T1000 (cell line): ENCODE data around the gene TMEM131L.
"Not testable (repeated sequence)": the region's sequence is repeated elsewhere in the genome, so short reads cannot be mapped to it uniquely, and the experiment has no call there.

ENCODE experiments used
- DNase-seq: peaks from one replicate; lab custom pipeline; 2025; ENCODE audit warnings: mixed read lengths; lab: John Stamatoyannopoulos, UW

TMEM131L gene

GRCh38 chr4:153542131-153542530 is 76.0 kb downstream of the TMEM131L start:
- DNase-seq: no peak

GRCh38 chr4:153542834-153543233 is 76.7 kb downstream of the TMEM131L start:
- no peak for DNase-seq

DNA sequence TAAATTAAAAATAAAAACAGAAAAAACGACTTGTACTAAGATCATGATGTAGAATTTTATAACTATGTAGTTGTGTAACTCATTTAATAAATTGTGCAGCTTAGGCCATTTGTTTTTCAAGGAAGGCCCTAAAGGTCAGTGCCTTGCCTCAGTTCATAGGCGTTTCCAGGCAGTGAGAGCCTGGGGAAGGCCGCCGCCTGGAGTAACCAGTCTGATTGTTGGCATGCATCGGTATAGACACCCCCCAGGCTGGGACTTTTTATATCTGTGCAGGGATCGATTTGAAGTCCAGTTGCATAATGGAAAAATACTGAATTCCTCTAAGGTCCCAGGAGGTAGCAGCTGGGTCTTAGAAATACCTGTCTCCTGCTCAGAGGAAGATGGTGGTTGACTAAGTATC is 77.2 kb downstream of the TMEM131L start:
- DNase-seq: no peak

DNA sequence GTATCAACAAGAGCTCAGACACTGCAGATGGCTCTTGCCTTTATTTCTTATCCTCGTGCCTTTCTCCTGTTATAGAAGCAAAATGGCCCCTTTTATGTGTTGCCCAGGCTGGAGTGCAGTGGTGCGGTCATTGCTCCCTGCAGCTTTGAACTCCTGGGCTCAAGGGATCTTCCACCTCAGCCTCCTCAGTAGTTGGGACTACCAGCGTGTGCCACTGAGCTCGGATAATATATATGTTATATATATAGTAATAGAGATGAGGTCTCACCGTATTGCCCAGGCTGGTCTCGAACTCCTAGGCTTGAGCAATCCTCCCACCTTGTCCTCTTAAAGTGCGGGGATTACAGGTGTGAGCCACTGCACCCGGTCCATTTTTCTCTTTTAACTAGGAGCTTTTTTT is 79.7 kb downstream of the TMEM131L start:
- no peak for DNase-seq

- no peak for DNase-seq
Observed at GRCh38 chr4:153546280-153546679, 80.1 kb downstream of the TMEM131L start.

DNA sequence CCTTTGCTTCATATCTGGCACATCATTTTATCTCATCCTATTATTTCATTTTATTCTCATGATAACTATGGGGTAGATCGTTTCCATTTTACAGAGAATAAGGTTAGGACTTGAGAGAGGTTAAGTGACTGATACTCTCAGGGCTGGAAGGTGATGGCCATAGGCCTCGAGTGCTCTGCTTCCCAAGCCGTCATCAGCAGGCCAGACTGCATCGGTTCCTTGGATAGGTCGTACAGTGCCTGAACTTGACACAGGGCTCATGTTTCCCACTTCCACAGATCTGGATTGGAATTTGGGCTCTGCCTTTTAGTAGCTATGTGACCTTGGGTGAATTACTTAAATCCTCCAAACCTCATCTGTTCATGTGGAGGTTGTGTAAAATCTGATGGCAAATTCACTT is 81.4 kb downstream of the TMEM131L start:
- no peak for DNase-seq

DNA sequence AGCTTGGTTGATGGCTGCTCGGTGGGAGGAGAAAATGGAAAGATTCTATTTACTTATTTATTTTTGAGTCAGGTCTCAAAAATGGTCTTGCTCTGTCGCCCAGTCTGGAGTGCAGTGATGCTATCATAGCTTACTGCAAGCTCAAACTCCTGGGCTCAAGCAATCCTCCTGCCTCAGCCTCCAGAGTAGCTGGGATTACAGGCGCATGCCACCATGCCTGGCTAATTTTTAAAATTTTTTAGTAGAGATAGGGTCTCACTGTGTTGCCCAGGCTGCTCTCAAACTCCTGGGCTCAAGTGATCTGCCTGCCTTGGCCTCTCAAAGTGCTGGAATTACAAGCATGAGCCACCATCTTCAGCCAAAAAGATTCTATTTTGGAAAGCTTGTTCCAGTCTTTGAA is 82.7 kb downstream of the TMEM131L start:
- DNase-seq: not testable (repeated sequence)

DNA sequence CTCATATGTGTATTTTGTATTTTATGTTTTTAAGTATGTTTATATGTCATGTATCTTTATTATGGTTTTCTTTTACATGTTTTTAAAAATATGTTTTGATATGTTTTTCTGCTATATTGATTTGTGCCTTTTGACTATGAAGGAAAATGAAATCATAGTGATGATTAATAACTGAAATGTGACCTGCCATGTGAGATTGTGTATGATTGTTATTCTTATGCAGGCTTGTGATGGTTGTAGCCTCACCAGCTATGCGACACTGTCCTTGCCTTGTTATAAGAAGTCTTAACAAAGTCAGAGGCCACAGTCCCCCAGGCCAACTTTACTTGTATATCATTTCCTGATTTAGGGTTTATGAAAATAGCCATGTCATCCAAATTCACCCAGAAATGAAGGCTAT is 83.2 kb downstream of the TMEM131L start:
- DNase-seq: no peak

- no peak for DNase-seq
Observed at GRCh38 chr4:153553155-153553818, 87.1 kb downstream of the TMEM131L start.

GRCh38 chr4:153553819-153554170 is 87.6 kb downstream of the TMEM131L start:
- no peak for DNase-seq

DNA sequence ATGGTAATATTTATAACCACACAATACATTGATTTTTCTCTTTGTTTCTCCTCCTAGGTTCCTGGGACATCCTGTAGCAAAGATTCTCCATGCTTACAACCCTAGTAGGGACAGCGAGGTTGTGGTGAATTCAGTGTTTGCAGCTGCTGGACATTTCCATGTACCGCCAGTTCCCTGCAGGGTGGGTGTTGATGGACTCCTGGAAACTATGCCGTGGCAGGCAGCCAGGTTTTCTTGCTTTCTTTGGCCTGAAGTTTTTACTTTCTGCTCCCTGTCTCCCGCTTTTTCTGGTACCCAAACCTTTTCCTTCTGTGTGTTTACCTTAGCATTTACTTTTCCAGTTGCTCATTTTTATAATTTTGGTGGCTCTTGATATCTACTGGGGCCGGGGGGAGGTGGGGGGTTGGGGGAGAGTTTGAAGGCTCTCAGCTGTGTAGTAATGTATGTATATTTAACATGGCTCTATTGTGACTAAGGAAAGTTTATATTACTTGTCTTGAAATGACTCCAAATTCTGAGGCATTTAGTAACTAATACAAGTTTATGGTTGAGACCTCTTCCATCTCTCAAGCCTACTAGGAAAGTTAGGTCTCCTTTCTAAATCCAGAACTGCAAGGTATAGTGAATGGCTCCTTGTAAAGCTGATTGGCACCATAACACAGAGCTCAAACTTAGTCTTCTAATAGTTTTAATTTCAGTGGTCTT is 89.7 kb downstream of the TMEM131L start:
- DNase-seq: no peak

DNA sequence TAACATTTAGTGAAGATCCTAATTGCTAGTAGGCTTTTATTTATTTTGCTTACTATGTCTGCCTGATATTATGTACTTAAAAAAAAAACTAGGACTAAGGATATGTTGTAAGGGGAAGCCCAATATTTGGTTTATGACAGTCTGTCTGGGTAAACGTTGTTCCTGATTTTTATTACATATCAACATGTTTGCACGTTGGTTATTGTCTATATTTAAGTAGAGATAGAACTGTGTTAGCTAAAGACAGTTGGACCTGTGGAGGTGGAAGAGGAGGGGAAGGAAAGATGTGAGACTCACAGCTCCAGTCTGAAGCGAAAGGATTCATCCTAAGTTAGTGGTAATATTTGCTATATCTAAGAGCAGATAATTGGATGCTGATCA is 90.3 kb downstream of the TMEM131L start:
- no peak for DNase-seq

DNA sequence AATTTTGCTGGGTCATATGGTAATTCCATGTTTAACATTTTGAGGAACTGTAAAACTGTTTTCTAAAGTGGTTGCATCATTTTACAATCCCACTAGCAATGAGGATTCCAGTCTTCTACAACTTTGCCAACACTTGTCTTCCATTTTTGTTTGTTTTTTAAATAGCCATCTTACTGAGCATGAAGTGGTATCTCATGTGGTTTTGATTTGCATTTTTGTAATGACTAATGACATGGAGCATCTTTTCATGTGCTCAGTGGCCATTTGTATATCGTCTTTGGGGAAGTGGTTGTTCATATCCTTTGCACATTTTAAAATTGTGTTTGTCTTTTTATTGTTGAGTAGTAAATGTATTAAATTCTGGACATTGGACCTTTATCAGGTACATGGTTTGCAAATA is 94.7 kb downstream of the TMEM131L start:
- DNase-seq: no peak

DNA sequence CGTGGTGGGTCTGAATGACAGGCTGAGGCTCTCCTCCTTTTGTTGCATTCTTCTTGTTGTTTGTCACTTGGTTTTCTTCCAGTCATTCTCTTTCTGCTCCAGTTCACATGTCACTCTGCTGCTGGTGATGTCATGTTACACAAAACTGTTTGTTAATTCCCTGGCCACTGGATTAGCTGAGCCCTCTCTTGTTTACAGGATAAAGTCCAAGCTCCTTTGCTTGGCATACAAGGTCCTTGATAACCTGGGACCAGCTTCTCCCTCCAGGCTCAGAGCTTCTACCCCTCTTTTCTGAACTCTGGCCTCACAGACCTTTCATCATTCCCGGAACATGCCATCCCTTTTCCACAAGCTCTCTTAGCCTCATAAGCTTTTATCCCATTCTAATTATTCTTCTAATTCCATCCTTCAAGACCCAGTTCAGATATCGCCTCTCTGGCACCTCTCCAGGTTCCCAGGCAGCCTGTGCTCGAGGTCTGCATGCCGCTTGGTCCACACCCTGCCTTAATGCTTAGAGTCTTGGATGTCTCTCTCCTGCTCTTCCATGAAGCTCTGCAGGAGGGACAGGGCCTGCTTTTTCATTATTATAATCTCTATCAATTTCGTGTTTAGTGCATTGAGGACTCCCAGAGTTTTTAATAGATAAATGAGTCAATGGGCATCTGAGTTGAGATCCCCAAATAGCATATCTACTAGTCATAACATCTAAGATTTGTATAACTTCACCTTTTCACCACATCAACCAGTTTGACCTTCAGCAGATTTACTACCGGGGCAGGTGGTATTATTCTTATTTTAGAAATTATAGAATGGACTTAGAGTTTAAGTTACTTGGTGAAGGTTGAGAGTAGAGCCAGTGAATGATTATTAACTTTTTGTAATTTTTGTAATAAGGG is 98.7 kb downstream of the TMEM131L start:
- DNase-seq: no peak

GRCh38 chr4:153566631-153567150 is 100.5 kb downstream of the TMEM131L start:
- DNase-seq: no peak

GRCh38 chr4:153567660-153568059 is 101.5 kb downstream of the TMEM131L start:
- DNase-seq: not testable (repeated sequence)

GRCh38 chr4:153570228-153570973 is 104.2 kb downstream of the TMEM131L start:
- no peak for DNase-seq

- DNase-seq: no peak
Observed at GRCh38 chr4:153571006-153571545, 104.9 kb downstream of the TMEM131L start.

GRCh38 chr4:153572609-153573008 is 106.4 kb downstream of the TMEM131L start:
- DNase-seq: no peak

GRCh38 chr4:153573221-153573620 is 107.1 kb downstream of the TMEM131L start:
- DNase-seq: no peak
